ENCODE measurements around the gene XXYLT1. TPM values are rescaled to one million over a fixed set of nuclear protein-coding genes. Genes with fewer than 3 reads are reported as not detected.

The XXYLT1 gene
- polyA plus RNA-seq, 6 donors from 2014 or later, result 1.7 to 3.7 (median 3.6) TPM; not detected in 1

- DNase-seq (no peak), ATAC-seq (ENCODE audit: low read depth in 2 of 2) (no peak)
- Mint-ChIP-seq H3K27ac (peak overlapping the region in 1 of 6 donors; percentile 45), H3K36me3 (no peaks in the 10 kb centered on the region), H3K4me1 (peaks cover 27 to 31% (median 30%) of the 10 kb centered on the region in 3 donors), H3K27me3 (peaks cover 4 to 14% (median 6%) of the 10 kb centered on the region in 3 donors), H3K9me3 (no peaks in the 10 kb centered on the region), H3K4me3 (no peak overlapping the region)
Measured at GRCh38 chr3:195075941-195076875, 194.8 kb downstream of the XXYLT1 start.

- H3K27me3 Mint-ChIP-seq, result peaks cover 4 to 14% (median 6%) of the 10 kb centered on the region in 3 donors
- peak overlapping the region in 1 of 8 donors; percentile 12 for H3K4me3 Mint-ChIP-seq
- peak overlapping the region in 1 of 6 donors; percentile 60 for H3K27ac Mint-ChIP-seq
- no peaks in the 10 kb centered on the region for H3K9me3 Mint-ChIP-seq
- DNase-seq (no peak), ATAC-seq (ENCODE audit: low read depth in 2 of 2) (no peak)
- H3K36me3 Mint-ChIP-seq, result no peaks in the 10 kb centered on the region
- H3K4me1 Mint-ChIP-seq, result peaks cover 19 to 27% (median 24%) of the 10 kb centered on the region in 3 donors
Measured at GRCh38 chr3:195075199-195075940, 195.6 kb downstream of the XXYLT1 start.

GRCh38 chr3:195073866-195074860 is 196.8 kb downstream of the XXYLT1 start:
- peak overlapping the region in 1 of 8 donors; percentile 62 for H3K4me3 Mint-ChIP-seq
- H3K27ac Mint-ChIP-seq, result peak overlapping the region in 1 of 6 donors; percentile 53
- H3K9me3 Mint-ChIP-seq, result no peaks in the 10 kb centered on the region
- no peak for DNase-seq
- H3K27me3 Mint-ChIP-seq, result peaks cover 0 to 10% (median 0%) of the 10 kb centered on the region in 3 donors
- ATAC-seq (ENCODE audit: low read depth in 2 of 2), result no peak
- H3K36me3 Mint-ChIP-seq, result peaks cover 0 to 4% of the 10 kb centered on the region in 2 donors
- H3K4me1 Mint-ChIP-seq, result peaks cover 8 to 15% (median 12%) of the 10 kb centered on the region in 3 donors

- DNase-seq (no peak), ATAC-seq (ENCODE audit: low read depth in 2 of 2) (no peak)
- Mint-ChIP-seq H3K4me1 (peaks cover 5 to 10% (median 7%) of the 10 kb centered on the region in 3 donors), H3K4me3 (peak overlapping the region in 1 of 8 donors; percentile 63), H3K36me3 (peaks cover 0 to 9% of the 10 kb centered on the region in 2 donors), H3K27me3 (no peaks in the 10 kb centered on the region), H3K9me3 (no peaks in the 10 kb centered on the region), H3K27ac (peak overlapping the region in 1 of 6 donors; percentile 54)
Measured at GRCh38 chr3:195072916-195073564, 197.9 kb downstream of the XXYLT1 start.

- H3K4me1 Mint-ChIP-seq, result peaks cover 5 to 11% (median 7%) of the 10 kb centered on the region in 3 donors
- ATAC-seq (ENCODE audit: low read depth in 2 of 2) (no peak), DNase-seq (no peak)
- H3K36me3 Mint-ChIP-seq, result peaks cover 0 to 9% of the 10 kb centered on the region in 2 donors
- no peaks in the 10 kb centered on the region for H3K9me3 Mint-ChIP-seq
- no peak overlapping the region for H3K27ac Mint-ChIP-seq
- H3K27me3 Mint-ChIP-seq, result no peaks in the 10 kb centered on the region
- H3K4me3 Mint-ChIP-seq, result peak overlapping the region in 1 of 8 donors; percentile 37
Measured at GRCh38 chr3:195071916-195072820, 198.8 kb downstream of the XXYLT1 start.

GRCh38 chr3:195071011-195071728 is 199.8 kb downstream of the XXYLT1 start:
- peaks cover 0 to 2% (median 0%) of the 10 kb centered on the region in 7 donors for H3K9me3 Mint-ChIP-seq
- peaks cover 7 to 10% (median 9%) of the 10 kb centered on the region in 3 donors for H3K4me1 Mint-ChIP-seq
- ATAC-seq (ENCODE audit: low read depth in 2 of 2) (no peak), DNase-seq (no peak)
- H3K4me3 Mint-ChIP-seq, result peak overlapping the region in 2 of 8 donors; percentile 5 to 15
- H3K36me3 Mint-ChIP-seq, result peaks cover 0 to 9% of the 10 kb centered on the region in 2 donors
- H3K27me3 Mint-ChIP-seq, result no peaks in the 10 kb centered on the region
- no peak overlapping the region for H3K27ac Mint-ChIP-seq

GRCh38 chr3:195070336-195070735 is 200.6 kb downstream of the XXYLT1 start:
- Mint-ChIP-seq H3K27ac (no peak overlapping the region), H3K4me1 (peaks cover 6 to 11% (median 7%) of the 10 kb centered on the region in 3 donors), H3K9me3 (peaks cover 0 to 8% (median 0%) of the 10 kb centered on the region in 7 donors), H3K4me3 (no peak overlapping the region), H3K36me3 (peaks cover 0 to 9% of the 10 kb centered on the region in 2 donors), H3K27me3 (no peaks in the 10 kb centered on the region)
- ATAC-seq (ENCODE audit: low read depth in 2 of 2) (no peak), DNase-seq (no peak)

GRCh38 chr3:195069501-195070251 is 201.3 kb downstream of the XXYLT1 start:
- DNase-seq, result no peak

GRCh38 chr3:195068084-195069080 is 202.6 kb downstream of the XXYLT1 start:
- H3K4me3 Mint-ChIP-seq, result no peak overlapping the region
- peaks cover 0 to 9% of the 10 kb centered on the region in 2 donors for H3K36me3 Mint-ChIP-seq
- peak overlapping the region in 1 of 6 donors; percentile 39 for H3K27ac Mint-ChIP-seq
- ATAC-seq (ENCODE audit: low read depth in 2 of 2) (no peak), DNase-seq (no peak)
- H3K9me3 Mint-ChIP-seq, result peaks cover 0 to 8% (median 0%) of the 10 kb centered on the region in 7 donors
- no peaks in the 10 kb centered on the region for H3K27me3 Mint-ChIP-seq
- peaks cover 20 to 28% (median 23%) of the 10 kb centered on the region in 3 donors for H3K4me1 Mint-ChIP-seq

More at GRCh38 chr3:195069501-195070251, 201.3 kb downstream of the XXYLT1 start:
- Mint-ChIP-seq H3K36me3 (peaks cover 0 to 9% of the 10 kb centered on the region in 2 donors), H3K4me3 (no peak overlapping the region), H3K9me3 (peaks cover 0 to 8% (median 0%) of the 10 kb centered on the region in 7 donors), H3K27me3 (no peaks in the 10 kb centered on the region), H3K27ac (peak overlapping the region in 1 of 6 donors; percentile 37), H3K4me1 (peaks cover 12 to 16% (median 12%) of the 10 kb centered on the region in 3 donors)
- ATAC-seq (ENCODE audit: low read depth in 2 of 2), result no peak
